HepG2 (cell line): Measurements from ENCODE around the gene SAMD8. TPM values are rescaled to one million over a fixed set of nuclear protein-coding genes. Genes with fewer than 3 reads are reported as not detected.

Source experiments
- ADNP ChIP-seq: sonication (generic); formaldehyde crosslinking; IDR thresholded peaks from 2 replicates; pipeline ENCODE4 v1.4.0; 2020; ENCODE audit warnings: missing genetic modification reagents
- AKAP8 ChIP-seq: sonication (generic); formaldehyde crosslinking; IDR thresholded peaks from 2 replicates; pipeline ENCODE4 v1.5.1; 2020; ENCODE audit warnings: mild to moderate bottlenecking, missing genetic modification reagents
- CREB1 ChIP-seq, 2 experiments: fragments of 450-650 bp in 1 of 2; IDR thresholded peaks; 2 replicates each; pipeline ENCODE4 v1.6.1; 2016 to 2017; ENCODE audit warnings: control low read depth in 1 of 2, mild to moderate bottlenecking in 1 of 2, missing compliant biosample characterization in 1 of 2, missing genetic modification characterization in 1 of 2
- KAT7 ChIP-seq: IDR thresholded peaks from 2 replicates; pipeline ENCODE4 v1.6.1; 2018; ENCODE audit warnings: borderline replicate concordance, missing compliant biosample characterization
- KDM5B ChIP-seq: sonication (generic); formaldehyde crosslinking; IDR thresholded peaks from 2 replicates; pipeline ENCODE4 v1.4.0; 2020; ENCODE audit warnings: missing genetic modification reagents, mild to moderate bottlenecking, borderline replicate concordance
- KLF13 ChIP-seq: sonication (generic); formaldehyde crosslinking; IDR thresholded peaks from 2 replicates; pipeline ENCODE4 v1.4.0; 2020; ENCODE audit warnings: mild to moderate bottlenecking, missing genetic modification reagents
- NFKB2 ChIP-seq: sonication (generic); formaldehyde crosslinking; IDR thresholded peaks from 2 replicates; pipeline ENCODE4 v1.4.0; 2020; ENCODE audit warnings: missing genetic modification reagents, borderline replicate concordance
- NRL ChIP-seq: sonication (generic); formaldehyde crosslinking; IDR thresholded peaks from 2 replicates; pipeline ENCODE4 v1.5.0; 2020; ENCODE audit warnings: missing genetic modification reagents, mild to moderate bottlenecking, moderate library complexity, borderline replicate concordance
- PTBP1 ChIP-seq: fragments of 200-400 bp; formaldehyde crosslinking; IDR thresholded peaks from 2 replicates; pipeline ENCODE4 v1.6.1; 2018; ENCODE audit warnings: low read length, low read depth; ENCODE audit not compliant: poor library complexity, severe bottlenecking
- SKI ChIP-seq: fragments of 450-650 bp; IDR thresholded peaks from one replicate; pipeline ENCODE4 v1.6.1; 2018; ENCODE audit warnings: mild to moderate bottlenecking; ENCODE audit not compliant: partially characterized antibody
- SOX5 ChIP-seq: IDR thresholded peaks from 2 replicates; pipeline ENCODE4 v1.6.1; 2016; ENCODE audit warnings: borderline replicate concordance
- ZNF101 ChIP-seq: sonication (generic); formaldehyde crosslinking; IDR thresholded peaks from 2 replicates; pipeline ENCODE4 v1.4.0; 2020; ENCODE audit warnings: mild to moderate bottlenecking, low read depth, missing genetic modification reagents, borderline replicate concordance
- ZNF251 ChIP-seq: sonication (generic); formaldehyde crosslinking; IDR thresholded peaks from 2 replicates; pipeline ENCODE4 v1.9.0; 2021; ENCODE audit warnings: mild to moderate bottlenecking, missing genetic modification reagents
- ZNF253 ChIP-seq: sonication (generic); formaldehyde crosslinking; IDR thresholded peaks from 2 replicates; pipeline ENCODE4 v1.8.0; 2022; ENCODE audit warnings: mild to moderate bottlenecking, missing genetic modification reagents, borderline replicate concordance
- ZNF337 ChIP-seq: sonication (generic); formaldehyde crosslinking; IDR thresholded peaks from 2 replicates; pipeline ENCODE4 v1.5.1; 2020; ENCODE audit warnings: missing genetic modification reagents, low read depth, mild to moderate bottlenecking, borderline replicate concordance
- ZNF354B ChIP-seq: sonication (generic); formaldehyde crosslinking; IDR thresholded peaks from 2 replicates; pipeline ENCODE4 v1.8.0; 2022; ENCODE audit warnings: mild to moderate bottlenecking, missing genetic modification reagents
- ZNF441 ChIP-seq: sonication (generic); formaldehyde crosslinking; IDR thresholded peaks from 2 replicates; pipeline ENCODE4 v1.7.0; 2021; ENCODE audit warnings: missing genetic modification reagents, borderline replicate concordance
- ZNF564 ChIP-seq: sonication (generic); formaldehyde crosslinking; IDR thresholded peaks from 2 replicates; pipeline ENCODE4 v1.8.1; 2023; ENCODE audit warnings: mild to moderate bottlenecking, missing genetic modification reagents
- ZNF7 ChIP-seq: IDR thresholded peaks from 2 replicates; pipeline ENCODE4 v1.6.1; 2016; ENCODE audit warnings: missing biosample characterization, missing genetic modification reagents
- ZNF703 ChIP-seq: sonication (generic); formaldehyde crosslinking; IDR thresholded peaks from 2 replicates; pipeline ENCODE4 v1.5.1; 2020; ENCODE audit warnings: missing genetic modification reagents, mild to moderate bottlenecking, moderate library complexity, borderline replicate concordance
- polyA plus RNA-seq, 8 experiments: library from polyadenylated mRNA; depleted of rRNA in 3 of 8; stranded (reverse) in 7 of 8; unstranded in 1 of 8; fragments of >200 nt; fragmentation: Illumina TruSeq in 4 of 8; extraction: Trizol in 4 of 8; gene quantifications; 2 replicates each; pipeline versions ENCODE4 v1.2.1 to v1.2.3, GENCODE V29; 2011 to 2016; ENCODE audit warnings: low read depth in 4 of 8, missing spikeins in 1 of 8, mixed read lengths in 1 of 8; ENCODE audit not compliant: insufficient read depth in 1 of 8
- total RNA-seq, 5 experiments: library from RNA; depleted of rRNA; stranded (reverse); fragments of >200 nt; fragmentation: Illumina TruSeq; extraction: Trizol; gene quantifications; 2 replicates each; pipeline ENCODE4 v1.2.3, GENCODE V29; 2016; ENCODE audit warnings: low read depth in 1 of 5
- TF ChIP-seq, protein P1 (sequence below): sonication (generic); formaldehyde crosslinking; IDR thresholded peaks from 2 replicates; pipeline ENCODE4 v1.5.1; 2020; ENCODE audit warnings: missing genetic modification reagents, mild to moderate bottlenecking, borderline replicate concordance
- TF ChIP-seq, protein P2 (sequence below): sonication (generic); formaldehyde crosslinking; IDR thresholded peaks from 2 replicates; pipeline ENCODE4 v1.4.0; 2020; ENCODE audit warnings: mild to moderate bottlenecking, low read depth, missing genetic modification reagents
- TF ChIP-seq, protein P3 (sequence below): sonication (generic); formaldehyde crosslinking; IDR thresholded peaks from 2 replicates; pipeline ENCODE4 v1.5.1; 2020; ENCODE audit warnings: missing genetic modification reagents, mild to moderate bottlenecking, borderline replicate concordance
- TF ChIP-seq, protein P4 (sequence below): sonication (generic); formaldehyde crosslinking; IDR thresholded peaks from 2 replicates; pipeline ENCODE4 v1.4.0; 2020; ENCODE audit warnings: mild to moderate bottlenecking, missing genetic modification reagents
- TF ChIP-seq, protein P5 (sequence below): IDR thresholded peaks from 2 replicates; pipeline ENCODE4 v1.6.1; 2016; ENCODE audit warnings: missing biosample characterization, missing genetic modification reagents, low read depth

The SAMD8 gene
- total and polyA plus RNA-seq, 2 of the 13 experiments (the other 11 are each of a cell fraction or from before 2014, with no cell fraction given): 10.4 to 13.2 TPM

DNA sequence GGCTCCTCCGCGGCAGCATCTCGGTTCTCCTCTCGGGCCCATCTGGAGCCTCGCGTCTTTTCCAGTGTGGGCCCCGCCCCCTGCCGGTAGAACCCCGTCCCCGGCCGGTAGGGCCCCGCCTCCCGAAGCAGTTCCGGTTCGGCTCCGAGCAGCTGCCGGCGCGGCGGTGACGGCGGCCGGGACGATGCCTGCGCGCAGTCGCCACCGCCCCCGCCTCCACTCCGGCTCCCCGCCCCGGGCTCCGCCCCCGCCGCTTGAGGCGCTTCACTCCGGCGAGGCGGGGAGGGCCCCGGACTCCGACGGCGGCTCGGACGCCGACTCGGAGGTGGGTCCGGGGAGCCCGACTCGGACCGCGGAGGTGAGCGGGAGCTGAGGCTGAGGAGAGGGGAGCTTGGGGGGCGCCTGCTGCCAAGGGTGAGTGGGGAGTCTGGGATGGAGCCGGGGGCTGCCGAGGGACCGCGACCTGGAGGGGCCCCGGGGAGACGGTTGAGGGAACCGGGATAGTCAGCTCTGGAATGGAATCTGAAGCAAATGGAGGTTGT is at the start of gene SAMD8 (continued):
- TF ChIP-seq ZNF101 (CRISPR knock-in tag) (0 out of 2 replicates have a peak, but pooled peaks have one; percentile 25), ZNF337 (CRISPR knock-in tag) (0 out of 2 replicates have a peak, but pooled peaks have one; percentile 16), SOX5 (CRISPR knock-in tag) (no peak), ZNF7 (CRISPR knock-in tag) (no peak), ZNF354B (CRISPR knock-in tag) (no peak), NFKB2 (CRISPR knock-in tag) (peak; percentile 70; the same call in 1 of the 2 replicates), KLF13 (CRISPR knock-in tag) (no peak), SKI (peak; percentile 23), KDM5B (CRISPR knock-in tag) (peak; percentile 19; the same call in 1 of the 2 replicates), ZNF564 (CRISPR knock-in tag) (no peak), NRL (CRISPR knock-in tag) (no peak), CREB1 (IDR thresholded peaks at IDR 0.05) (no peak), CREB1 (CRISPR knock-in tag; IDR thresholded peaks at IDR 0.05) (no peak), ZNF441 (CRISPR knock-in tag) (0 out of 2 replicates have a peak, but pooled peaks have one; percentile 33), ZNF703 (CRISPR knock-in tag) (no peak), ZNF253 (CRISPR knock-in tag) (no peak), ZNF251 (no peak), PTBP1 (peak; percentile 52), ADNP (no peak), AKAP8 (CRISPR knock-in tag) (peak; percentile 37; the same call in 1 of the 2 replicates), KAT7 (peak; percentile 76; the same call in 1 of the 2 replicates)
- TF ChIP-seq, protein P1, sequence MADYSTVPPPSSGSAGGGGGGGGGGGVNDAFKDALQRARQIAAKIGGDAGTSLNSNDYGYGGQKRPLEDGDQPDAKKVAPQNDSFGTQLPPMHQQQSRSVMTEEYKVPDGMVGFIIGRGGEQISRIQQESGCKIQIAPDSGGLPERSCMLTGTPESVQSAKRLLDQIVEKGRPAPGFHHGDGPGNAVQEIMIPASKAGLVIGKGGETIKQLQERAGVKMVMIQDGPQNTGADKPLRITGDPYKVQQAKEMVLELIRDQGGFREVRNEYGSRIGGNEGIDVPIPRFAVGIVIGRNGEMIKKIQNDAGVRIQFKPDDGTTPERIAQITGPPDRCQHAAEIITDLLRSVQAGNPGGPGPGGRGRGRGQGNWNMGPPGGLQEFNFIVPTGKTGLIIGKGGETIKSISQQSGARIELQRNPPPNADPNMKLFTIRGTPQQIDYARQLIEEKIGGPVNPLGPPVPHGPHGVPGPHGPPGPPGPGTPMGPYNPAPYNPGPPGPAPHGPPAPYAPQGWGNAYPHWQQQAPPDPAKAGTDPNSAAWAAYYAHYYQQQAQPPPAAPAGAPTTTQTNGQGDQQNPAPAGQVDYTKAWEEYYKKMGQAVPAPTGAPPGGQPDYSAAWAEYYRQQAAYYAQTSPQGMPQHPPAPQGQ: no peak
- TF ChIP-seq, protein P2, sequence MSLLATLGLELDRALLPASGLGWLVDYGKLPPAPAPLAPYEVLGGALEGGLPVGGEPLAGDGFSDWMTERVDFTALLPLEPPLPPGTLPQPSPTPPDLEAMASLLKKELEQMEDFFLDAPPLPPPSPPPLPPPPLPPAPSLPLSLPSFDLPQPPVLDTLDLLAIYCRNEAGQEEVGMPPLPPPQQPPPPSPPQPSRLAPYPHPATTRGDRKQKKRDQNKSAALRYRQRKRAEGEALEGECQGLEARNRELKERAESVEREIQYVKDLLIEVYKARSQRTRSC (CRISPR knock-in tag): no peak
- TF ChIP-seq, protein P3, sequence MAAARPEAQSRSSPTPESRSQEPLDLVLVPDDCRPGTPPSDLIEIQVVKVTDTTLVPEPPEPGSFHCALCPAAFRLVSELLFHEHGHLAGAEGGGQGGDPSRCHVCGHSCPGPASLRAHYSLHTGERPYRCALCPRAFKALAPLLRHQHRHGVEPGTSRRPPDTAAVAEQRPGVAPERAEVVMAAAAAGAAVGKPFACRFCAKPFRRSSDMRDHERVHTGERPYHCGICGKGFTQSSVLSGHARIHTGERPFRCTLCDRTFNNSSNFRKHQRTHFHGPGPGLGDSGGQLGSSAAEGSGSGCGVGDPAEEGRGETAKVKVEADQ: peak; percentile 64; the same call in 1 of the 2 replicates
- TF ChIP-seq, protein P4, sequence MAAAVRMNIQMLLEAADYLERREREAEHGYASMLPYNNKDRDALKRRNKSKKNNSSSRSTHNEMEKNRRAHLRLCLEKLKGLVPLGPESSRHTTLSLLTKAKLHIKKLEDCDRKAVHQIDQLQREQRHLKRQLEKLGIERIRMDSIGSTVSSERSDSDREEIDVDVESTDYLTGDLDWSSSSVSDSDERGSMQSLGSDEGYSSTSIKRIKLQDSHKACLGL (CRISPR knock-in tag): 0 out of 2 replicates have a peak, but pooled peaks have one; percentile 22
- TF ChIP-seq, protein P5, sequence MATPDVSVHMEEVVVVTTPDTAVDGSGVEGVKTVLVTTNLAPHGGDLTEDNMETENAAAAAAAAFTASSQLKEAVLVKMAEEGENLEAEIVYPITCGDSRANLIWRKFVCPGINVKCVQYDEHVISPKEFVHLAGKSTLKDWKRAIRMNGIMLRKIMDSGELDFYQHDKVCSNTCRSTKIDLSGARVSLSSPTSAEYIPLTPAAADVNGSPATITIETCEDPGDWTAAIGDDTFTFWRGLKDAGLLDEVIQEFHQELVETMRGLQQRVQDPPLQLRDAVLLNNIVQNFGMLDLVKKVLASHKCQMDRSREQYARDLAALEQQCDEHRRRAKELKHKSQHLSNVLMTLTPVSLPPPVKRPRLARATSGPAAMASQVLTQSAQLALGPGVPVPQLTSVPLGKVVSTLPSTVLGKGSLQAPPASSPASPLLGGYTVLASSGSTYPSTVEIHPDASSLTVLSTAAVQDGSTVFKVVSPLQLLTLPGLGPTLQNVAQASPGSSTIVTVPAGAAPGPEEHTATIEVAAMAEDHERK (CRISPR knock-in tag): 0 out of 2 replicates have a peak, but pooled peaks have one; percentile 34
